NCI-H524 (cell line): Measurements from ENCODE around the gene ZNF157.
"Not testable (repeated sequence)": the region's sequence is repeated elsewhere in the genome, so short reads cannot be mapped to it uniquely, and the experiment has no call there.

Experiments
- DNase-seq, 2 experiments: peaks; one replicate each; lab custom pipeline; 2025; lab: John Stamatoyannopoulos, UW

The ZNF157 gene

DNA sequence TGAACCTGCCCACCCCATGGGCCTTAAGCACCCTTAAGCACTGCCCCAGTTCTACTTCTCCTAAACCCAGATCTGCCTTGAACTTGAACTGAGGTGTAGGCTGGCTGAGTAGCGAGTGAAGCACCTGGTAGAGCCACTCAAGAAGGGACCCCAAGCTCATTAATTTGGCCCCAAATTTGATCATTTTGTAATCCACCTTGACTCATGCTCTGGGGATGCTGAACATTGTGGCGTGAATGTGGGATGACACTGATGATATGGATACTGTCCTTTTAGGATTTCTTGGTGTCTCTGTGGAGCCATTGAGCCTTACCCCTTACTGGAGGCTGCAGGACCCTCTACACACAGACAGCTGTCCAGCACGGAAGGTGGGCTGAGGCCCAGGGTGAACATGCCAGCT is at the start of gene ZNF157:
Gene ZNF157, plus strand, starts transcription at position 301 of the 400 bp plus-strand sequence. Its CDS starts 91 bp downstream, at position 392.
- DNase-seq: no peak

DNA sequence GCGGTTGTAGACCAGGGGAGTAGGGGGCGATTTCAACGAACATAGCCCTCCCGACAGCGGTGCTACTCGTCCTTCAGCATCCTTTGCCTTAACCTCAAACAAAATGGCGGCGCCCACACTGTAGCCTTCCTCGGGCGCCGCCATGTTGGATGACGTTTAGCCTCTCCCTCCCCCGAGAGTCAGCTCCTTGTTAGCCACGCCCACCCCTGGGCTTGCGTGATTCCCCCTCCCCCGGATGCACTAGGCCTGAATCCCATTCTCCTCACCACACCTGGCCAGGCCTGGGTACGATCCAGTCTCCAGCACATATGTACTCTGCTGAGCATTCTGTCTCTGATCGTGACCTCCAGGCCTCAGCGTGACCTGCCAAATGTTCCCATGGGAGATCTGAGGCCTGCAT is 49.0 kb upstream of the ZNF157 start:
- peak in 1 of 2 experiments; percentile 7 for DNase-seq

DNA sequence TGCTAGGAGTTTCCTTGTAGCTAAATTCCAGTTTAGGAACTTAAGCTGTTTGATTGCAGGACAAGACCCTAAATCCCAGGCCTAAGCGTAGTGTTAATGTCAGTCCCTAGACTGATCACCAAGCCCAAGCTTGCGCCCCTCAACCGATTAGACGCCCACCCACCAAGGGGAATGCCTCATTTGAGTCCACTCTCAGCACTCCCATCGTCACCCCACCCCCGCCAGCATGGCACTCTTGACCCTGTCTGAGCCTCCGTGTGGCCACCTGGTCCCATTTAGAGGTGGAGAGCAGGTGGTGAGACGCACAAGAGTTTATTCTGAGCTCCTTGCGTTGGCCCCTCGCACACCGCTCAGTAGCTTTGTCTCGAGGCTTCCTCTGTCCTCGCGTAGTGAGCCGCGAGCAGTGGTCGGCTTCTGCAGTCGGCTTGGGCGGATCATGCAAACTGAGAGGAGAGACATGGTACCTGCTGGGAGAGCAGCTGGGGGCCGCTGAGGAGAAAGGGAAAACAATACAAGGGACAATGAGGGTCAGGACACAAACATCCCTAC is 48.5 kb upstream of the ZNF157 start:
- DNase-seq: peak in 1 of 2 experiments; percentile 3

DNA sequence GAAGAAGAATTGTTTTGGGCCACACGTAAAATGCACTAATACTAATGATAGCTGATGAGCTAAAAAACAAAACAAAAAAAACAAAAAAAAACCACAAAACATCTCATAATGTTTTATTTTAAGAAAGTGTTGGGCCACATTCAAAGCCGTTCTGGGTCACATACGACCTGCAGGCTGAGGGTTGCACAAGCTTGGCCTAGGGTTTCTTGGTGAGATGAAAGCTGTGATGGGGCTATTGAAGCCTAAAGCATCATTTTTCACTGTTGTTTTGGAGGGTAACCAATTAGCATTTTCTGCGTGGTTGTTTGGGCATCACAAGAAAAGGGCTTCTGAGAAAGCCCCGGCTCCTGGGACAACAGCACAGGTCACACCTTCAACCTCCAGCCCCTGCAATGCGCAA is 42.5 kb upstream of the ZNF157 start:
- DNase-seq: no peak

DNA sequence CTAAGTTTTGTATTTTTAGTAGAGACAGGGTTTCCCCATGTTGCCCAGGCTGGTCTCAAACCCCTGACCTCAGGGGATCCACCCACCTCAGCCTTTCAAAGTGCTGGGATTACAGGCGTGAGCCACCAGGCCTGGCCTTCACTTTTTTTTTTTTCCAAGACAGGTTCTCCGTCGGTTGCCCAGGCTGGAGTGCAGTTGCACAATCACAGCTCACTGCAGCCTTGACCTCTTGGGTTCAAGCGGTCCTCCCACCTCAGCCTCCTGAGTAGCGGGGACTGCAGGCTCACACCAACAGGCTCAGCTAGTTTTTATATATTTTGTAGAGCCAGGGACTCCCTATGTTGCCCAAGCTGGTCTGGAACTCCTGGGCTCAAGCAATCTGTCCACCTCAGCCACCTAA is 37.6 kb upstream of the ZNF157 start:
- DNase-seq: not testable (repeated sequence)

DNA sequence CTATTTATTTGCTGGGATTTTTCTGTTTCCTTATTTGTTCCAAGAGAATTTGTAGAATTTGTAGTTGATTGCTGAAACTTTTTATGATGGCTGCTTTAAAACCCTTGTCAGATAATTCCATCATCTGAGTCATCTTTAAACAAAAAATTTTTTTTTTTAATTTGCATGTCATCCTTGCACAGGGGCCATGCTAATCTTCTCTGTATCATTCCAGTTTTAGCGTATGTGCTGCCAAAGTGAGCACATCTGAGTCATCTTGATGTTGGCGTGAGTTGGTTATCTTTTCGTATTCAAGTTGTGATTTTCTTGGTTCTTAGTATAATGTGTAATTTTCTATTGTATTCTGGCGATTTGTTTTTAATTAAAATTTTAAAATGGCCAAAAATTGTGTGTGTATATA is 18.7 kb upstream of the ZNF157 start:
- DNase-seq: no peak

DNA sequence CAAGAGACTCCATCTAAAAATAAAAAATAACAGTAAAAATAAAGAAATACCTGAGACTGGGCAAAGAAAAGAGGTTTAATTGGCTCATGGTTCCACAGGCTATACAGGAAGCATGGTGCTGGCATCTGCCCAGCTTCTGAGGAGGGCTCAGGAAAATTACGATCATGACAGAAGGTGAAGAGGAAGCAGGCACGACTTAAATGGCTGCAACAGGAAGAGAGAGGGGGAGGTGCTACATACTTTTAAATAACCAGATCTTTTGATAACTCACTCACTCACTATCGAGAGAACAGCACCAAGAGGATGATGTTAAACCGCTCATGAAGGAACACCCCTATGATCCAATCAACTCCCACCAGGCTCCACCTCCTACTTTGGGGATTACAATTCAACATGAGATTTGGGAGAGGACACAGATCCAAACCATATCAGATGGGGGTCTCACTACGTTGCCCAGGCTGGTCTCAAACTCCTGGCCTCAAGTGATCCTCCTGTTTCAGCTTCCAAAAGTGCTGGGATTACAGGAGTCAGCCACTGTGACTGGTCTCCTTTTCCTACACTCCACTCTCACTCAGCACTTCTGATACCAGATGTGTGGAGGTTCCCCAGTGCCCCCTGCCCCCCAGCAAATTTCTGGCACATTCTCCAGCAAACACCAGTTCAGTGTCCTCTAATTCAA is 11.9 kb upstream of the ZNF157 start:
- peak in 1 of 2 experiments; percentile 22 for DNase-seq

DNA sequence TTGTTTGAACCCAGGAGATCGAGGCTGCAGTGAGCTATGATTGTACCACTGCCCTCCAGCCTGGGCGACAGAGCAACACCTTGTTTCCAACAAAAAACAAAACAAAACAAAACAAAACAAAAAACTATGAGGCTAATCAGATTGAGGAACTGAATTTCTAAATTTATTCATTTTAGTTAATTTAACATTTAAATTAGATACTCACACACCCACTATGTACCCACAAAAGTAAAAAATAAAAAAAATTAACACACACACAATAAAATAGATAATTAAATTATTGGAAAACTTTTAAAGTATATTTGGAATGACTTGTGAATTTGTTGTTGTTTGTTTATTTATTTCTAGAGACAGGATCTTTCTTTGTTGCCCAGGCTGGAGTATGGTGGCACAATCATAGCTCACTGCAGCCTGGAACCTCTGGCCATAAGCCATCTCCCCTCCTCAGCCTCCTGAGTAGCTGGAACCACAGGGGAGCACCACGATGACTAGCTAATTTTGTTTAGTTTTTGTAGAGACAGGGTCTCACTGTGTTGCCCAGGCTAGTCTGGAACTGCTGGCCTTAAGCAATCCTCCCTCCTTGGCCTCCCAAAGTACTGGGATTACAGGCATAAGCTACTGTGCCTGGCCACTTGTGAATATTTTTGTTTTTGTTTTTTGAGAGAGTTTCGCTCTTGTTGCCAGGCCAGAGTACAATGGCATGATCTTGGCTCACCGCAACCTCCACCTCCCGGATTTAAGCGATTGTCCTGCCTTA is 9.8 kb upstream of the ZNF157 start:
- no peak for DNase-seq

DNA sequence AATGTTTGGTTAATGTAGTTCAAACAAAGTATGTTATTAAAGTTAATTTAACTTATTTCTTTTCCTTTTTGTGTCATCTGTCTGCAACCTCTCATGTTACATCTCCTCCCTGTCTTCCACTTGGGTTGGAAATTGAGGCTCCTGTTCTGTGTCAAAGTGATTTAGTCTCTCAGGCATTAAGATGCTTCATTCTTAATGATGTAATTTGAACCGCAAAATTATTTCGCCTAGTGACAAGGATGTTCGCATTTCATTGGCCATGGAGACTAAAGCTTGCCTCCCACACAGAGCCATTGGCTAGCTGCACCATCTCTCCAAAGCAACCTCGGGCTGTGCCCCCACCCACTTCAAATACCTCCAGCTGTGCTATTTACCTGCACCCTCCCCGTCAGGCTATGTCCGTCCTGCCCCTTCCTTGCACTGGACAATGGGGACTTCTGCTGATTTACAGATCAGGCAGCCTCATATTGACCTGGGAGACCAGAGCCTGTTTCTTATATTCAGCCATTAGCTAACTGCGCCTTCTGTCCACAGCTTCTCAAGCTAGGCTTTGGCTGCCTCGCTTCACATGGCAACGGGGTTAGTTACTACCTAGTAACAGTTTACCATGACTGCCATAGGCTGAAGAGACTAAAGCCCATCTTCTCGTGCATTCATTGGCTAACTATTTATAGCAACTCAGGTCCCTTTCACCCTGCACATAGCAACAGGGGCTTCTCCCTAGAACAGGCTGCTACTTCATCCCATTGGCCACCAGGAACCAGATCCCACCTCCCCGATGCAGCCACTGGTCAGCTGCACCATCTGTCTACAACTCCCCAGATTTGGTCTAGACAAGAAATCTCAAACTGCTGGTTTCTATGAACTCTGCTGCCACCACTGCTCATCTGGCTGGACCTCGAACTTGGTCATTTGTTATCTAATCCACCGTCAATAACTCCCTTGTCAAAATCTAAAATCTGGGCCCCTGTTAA is 8.6 kb upstream of the ZNF157 start:
- peak; percentile 95 to 98 for DNase-seq

DNA sequence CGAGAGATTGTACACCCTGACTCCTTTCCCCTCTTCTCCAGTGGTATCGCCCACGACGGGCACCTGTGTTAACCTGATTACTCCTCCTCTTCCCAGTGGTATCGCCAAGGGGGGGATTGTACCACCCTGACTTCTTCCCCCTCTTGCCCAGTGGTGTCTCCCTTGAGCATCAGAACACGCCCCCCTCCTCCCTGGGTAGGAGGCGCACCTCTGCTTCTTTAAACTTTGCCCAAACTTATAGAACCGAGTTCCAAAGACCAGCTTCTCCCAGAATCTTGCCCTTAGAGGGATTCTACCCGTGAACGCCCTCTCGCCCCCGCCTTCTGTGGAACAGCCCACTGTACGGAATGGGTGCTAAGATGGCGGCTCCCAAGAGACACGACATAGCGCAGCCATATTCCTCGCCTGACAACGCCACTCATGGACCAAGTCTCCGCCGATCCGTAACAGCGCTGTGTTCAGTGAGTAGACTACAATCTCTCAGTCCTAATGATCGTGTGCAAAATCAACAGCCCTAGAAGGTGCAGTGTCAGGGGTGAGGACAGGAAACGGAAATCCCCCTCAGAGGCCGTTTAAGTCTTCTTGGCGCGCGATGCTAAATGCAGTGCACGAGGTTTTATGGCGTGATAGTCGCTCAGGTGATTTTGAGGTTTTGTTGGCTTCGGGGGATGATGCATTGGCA is 4.2 kb upstream of the ZNF157 start:
- peak; percentile 84 to 90 for DNase-seq

DNA sequence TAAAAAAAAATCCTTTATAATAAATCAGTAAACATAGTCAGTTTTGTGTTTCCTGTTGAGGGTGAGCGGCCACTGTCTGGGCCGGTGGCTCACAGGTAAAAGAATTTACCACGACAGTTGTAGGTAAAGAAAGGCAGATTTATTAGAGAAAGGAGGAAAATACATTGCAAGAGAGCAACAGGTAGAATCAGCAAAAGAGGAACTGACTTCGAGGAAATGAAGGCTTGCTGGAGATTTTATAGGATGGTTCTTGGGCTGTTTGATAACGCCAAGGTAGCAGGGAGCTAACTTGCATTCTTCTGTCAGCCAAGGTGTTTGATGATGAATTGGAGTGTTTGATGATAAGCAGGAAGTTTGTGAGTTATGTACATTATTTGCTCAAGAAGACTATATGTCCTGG is 2.8 kb downstream of the ZNF157 start:
- no peak for DNase-seq

DNA sequence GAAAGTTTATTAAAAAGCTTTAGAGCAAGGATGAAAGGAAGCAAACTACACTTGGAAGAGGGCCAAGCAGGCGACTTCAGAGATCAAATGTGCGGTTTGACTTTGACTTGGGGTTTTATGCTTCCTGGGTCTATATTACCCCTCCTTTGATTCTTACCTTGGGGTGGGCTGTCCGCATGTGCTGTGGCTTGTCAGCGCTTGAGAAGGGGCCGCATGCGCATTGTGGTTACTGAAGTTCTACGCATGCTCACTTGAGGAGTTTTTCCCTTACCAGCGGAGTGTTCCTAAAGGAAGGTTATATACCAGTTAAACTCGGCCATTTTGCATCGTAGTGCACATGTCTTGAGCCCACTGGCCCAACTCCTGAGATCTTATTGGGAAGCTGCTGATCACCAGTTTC is 9.9 kb downstream of the ZNF157 start:
- DNase-seq: no peak

DNA sequence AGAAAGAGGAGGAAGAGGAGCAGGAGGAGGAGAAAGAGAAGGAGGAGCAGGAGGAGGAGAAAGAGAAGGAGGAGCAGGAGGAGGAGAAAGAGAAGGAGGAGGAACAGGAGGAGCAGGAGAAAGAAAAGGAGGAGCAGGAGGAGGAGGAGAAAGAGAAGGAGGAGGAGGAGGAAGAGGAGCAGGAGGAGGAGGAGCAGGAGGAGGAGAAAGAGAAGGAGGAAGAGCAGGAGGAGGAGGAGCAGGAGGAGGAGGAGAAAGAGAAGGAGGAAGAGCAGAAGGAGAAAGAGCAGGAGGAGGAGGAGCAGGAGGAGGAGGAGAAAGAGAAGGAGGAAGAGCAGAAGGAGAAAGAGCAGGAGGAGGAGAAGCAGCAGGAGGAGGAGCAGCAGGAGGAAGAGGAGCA is 10.5 kb downstream of the ZNF157 start:
- DNase-seq: not testable (repeated sequence)

DNA sequence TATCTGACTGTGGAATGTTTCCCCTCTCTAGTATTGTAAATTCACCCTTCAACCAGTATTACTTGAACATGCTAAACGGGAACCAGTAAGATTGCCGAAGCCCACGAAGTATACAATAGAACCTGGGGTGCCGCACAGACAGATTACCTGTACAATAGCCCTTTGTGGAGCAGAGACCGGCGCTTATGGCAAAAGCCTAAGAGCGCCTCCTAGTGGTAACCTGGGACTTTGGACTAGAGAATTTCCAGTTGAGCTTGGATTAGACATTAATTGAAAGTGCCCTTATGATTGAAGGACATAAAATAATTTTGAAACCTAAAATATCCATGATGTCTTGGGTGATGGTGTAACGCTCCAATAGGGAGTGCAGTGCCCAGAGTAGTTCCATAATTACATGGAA is 14.1 kb downstream of the ZNF157 start:
- peak; percentile 4 to 81 for DNase-seq

DNA sequence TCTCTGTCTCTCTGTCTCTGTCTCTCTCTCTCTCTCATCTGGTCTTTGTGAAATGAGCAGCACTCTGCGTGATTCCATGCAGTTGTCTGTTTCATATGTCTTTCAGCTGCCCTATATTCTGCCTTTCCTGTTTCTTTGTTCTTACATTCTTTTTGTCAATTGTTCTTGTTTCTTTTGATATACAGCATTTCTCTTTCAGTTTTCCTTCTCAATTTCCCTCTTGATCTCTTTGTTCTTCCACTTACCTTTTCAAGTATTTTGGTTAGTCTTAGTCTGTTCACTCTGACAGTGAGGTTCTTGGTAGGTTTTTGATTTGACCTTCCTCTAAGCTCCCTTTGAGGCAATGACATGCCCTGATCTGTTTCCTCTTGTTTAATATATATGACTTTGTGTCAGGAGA is 20.4 kb downstream of the ZNF157 start:
- no peak for DNase-seq

DNA sequence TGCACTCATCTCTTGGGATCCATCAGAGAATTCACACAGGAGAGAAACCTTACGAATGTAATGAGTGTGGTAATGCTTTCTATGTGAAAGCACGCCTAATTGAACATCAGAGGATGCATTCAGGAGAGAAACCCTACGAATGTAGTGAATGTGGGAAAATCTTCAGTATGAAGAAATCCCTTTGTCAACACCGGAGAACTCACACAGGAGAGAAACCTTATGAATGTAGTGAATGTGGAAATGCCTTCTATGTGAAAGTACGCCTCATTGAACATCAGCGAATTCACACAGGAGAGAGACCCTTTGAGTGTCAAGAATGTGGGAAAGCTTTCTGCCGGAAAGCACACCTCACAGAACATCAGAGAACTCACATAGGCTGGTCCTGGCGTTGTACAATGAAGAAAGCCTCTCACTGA is 42.8 kb downstream of the ZNF157 start:
- no peak for DNase-seq

DNA sequence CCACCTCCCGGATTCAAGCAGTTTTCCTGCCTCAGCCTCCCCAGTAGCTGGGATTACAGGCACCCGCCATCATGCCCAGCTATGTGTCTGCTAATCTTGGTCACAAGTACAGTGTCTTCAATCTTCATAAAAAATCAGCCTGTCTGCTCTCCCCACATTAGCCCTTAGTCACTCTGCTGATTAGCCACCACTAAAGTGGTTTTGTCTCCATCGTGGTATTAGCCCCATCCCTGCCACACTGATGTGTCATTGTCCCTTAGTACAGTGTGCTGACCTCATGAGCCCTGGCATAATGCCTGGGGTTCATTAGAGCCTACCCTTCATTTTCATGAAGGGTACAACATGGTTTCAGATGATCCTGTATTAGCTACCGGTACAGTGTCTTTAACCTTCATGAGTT is 49.9 kb downstream of the ZNF157 start:
- no peak for DNase-seq

DNA sequence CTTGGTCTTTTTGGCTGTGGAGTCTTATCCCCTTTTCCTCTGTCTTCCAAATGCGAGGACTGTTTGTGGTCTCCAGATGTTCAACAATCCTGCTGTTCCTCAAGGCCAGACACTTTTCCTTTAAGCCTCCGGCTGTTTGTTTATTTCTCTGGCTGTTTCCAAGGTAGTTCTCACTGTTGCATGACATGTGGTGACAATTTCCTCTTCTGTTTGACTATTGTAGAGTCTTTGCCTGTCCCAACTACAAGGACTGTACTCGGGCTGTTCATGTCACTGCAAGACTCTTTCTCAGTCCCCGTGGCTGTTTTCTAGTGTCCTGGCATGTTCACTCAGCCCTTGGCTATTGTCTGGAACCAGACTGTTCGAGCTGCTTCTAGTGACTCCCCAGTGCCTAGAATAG is 50.6 kb downstream of the ZNF157 start:
- no peak for DNase-seq

DNA sequence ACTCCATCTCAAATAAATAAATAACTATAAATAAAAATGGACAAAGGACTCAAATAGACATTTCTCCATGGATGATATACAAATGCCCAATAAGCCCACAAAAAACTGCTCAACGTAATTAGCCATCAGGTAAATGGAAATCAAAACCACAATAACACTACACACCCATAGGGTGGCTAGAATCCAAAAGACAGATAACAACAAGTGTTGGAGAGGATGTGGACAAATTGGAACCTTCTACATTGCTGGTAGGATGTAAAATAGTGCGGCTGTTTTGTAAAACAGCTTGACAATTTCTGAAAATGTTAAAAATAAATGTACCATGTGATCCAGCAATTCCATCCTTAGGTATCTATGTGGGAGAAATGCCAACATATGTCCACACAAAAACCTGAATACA is 52.1 kb downstream of the ZNF157 start:
- no peak for DNase-seq

DNA sequence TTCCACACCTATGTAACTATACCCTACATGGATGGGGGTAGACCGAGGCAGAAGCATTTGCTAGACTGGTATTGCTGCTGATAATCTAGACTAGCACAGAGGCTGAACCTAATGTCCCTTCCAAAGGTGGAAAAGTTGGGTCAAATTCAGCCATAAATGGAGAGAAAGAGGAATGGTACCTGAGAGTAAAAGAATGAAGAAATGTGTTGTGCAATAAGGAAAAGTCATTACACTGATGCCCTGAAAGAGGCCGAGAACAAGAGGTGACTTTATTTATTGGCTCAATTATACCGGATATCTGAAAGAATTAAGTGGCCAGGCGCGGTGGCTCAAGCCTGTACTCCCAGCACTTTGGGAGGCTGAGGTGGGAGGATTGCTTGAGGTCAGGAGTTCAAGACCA is 60.5 kb downstream of the ZNF157 start:
- no peak for DNase-seq

DNA sequence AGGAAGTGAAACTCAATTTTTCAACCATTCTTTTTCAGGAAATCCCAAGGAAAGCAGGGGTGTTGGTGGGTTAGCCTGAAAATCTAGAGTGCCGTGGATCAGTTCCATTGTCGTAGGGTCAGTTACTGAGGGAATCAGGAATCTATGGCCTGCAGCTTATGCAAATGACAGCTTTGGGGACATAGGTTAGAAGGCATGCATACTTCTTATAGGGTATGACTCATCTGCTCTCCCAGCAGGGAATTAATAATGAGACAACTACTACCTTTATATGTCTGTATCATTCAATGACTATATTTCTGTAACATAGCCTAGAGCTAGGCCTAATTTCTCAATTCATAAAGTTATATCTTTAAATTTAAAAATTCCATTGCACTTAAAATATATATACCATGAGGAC is 76.1 kb downstream of the ZNF157 start:
- no peak for DNase-seq

DNA sequence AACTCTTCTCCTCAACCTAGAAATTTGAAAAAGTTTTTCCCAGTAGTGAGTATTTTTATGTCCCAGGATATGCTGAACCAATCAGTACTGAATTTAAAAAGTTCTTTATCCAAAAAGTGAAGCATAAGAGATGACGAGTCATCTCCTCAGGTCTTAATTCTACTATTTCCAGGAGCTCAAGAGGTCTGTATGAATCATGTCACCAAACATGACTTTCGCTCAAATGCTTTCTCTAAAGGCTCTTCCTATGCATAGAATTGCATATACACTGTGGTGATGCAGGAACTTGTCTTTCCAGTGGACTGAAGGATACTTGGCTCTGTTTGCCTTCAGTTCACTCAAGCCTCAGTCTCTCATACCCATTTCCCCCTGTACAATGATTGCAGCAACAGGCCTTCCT is 76.6 kb downstream of the ZNF157 start:
- DNase-seq: no peak
